NB4 (cell line): ENCODE measurements around the gene FGF11.

Experiments used
- DNase-seq: peaks from one replicate; pipeline ENCODE4 v3.0.0; 2010; ENCODE audit warnings: low read depth
- H3K4me3 ChIP-seq: one replicate; pipeline ENCODE4 v1.5.1; 2011; ENCODE audit warnings: mild to moderate bottlenecking, low read depth, low read length, moderate library complexity
- CTCF ChIP-seq: IDR thresholded peaks from one replicate; pipeline ENCODE4 v1.5.1; 2012; ENCODE audit warnings: low read depth, low read length
- MAX ChIP-seq: IDR thresholded peaks from 2 replicates; pipeline ENCODE4 v1.6.1; 2011; ENCODE audit warnings: low read depth, low read length
- MYC ChIP-seq: IDR thresholded peaks from 2 replicates; pipeline ENCODE4 v1.6.1; 2011; ENCODE audit warnings: low read depth, low read length
- POLR2A ChIP-seq: IDR thresholded peaks from 2 replicates; pipeline ENCODE4 v1.6.1; 2011; ENCODE audit warnings: mild to moderate bottlenecking; ENCODE audit not compliant: insufficient read length; ENCODE audit errors: extremely low read depth

FGF11 gene

GRCh38 chr17:7429722-7430121 is 9.6 kb upstream of the FGF11 start:
- no peak for TF ChIP-seq MYC
- TF ChIP-seq POLR2A: no peak
- TF ChIP-seq MAX: no peak
- TF ChIP-seq CTCF: no peak
- DNase-seq: no peak

GRCh38 chr17:7431231-7431630 is 8.1 kb upstream of the FGF11 start:
- no peak for DNase-seq
- no peak overlapping the region for H3K4me3 ChIP-seq
- TF ChIP-seq MYC: no peak
- no peak for TF ChIP-seq MAX
- no peak for TF ChIP-seq CTCF
- no peak for TF ChIP-seq POLR2A

More at GRCh38 chr17:7429722-7430121, 9.6 kb upstream of the FGF11 start:
- no peak overlapping the region for H3K4me3 ChIP-seq

- no peak for DNase-seq
- TF ChIP-seq MAX (no peak), POLR2A (no peak), CTCF (no peak), MYC (no peak)
- no peak overlapping the region for H3K4me3 ChIP-seq
Observed at GRCh38 chr17:7432296-7432695, 7.0 kb upstream of the FGF11 start.

GRCh38 chr17:7435676-7436555 is 3.4 kb upstream of the FGF11 start:
- peak overlapping the region; percentile 72 for H3K4me3 ChIP-seq
- DNase-seq: peak; percentile 84
- TF ChIP-seq CTCF: peak; percentile 15
- TF ChIP-seq MAX: peak; percentile 40; the same call in 1 of the 2 replicates
- no peak for TF ChIP-seq POLR2A
- peak; percentile 69; the same call in 1 of the 2 replicates for TF ChIP-seq MYC

- H3K4me3 ChIP-seq: peak overlapping the region; percentile 72
- no peak for TF ChIP-seq POLR2A
- TF ChIP-seq CTCF: peak; percentile 56
- peak; percentile 92 for TF ChIP-seq MAX
- peak; percentile 96 for TF ChIP-seq MYC
- DNase-seq: peak; percentile 86
Observed at GRCh38 chr17:7436556-7437368, 2.5 kb upstream of the FGF11 start.
